Smooth muscle cell (in vitro differentiated cells): ENCODE data around the gene BEAN1. TPM values are rescaled to one million over a fixed set of nuclear protein-coding genes. Genes with fewer than 3 reads are reported as not detected.
"Not testable (repeated sequence)": the region's sequence is repeated elsewhere in the genome, so short reads cannot be mapped to it uniquely, and the experiment has no call there.

Source experiments
- DNase-seq: peaks from one replicate; lab custom pipeline; 2025; ENCODE audit not compliant: unreplicated experiment; lab: John Stamatoyannopoulos, UW
- H2AFZ ChIP-seq: fragments of 200-600 bp; sonication (generic); 2 replicates; pipeline ENCODE4 v1.6.0; 2016; ENCODE audit warnings: antibody characterized with exemption, low read depth, mild to moderate bottlenecking
- H3F3A ChIP-seq: fragments of 200-600 bp; sonication (generic); 2 replicates; pipeline ENCODE4 v1.6.0; 2017; ENCODE audit warnings: antibody characterized with exemption, low read depth
- H3K27ac ChIP-seq: fragments of 200-600 bp; sonication (generic); 2 replicates; pipeline ENCODE4 v1.5.1; 2016; ENCODE audit warnings: low read depth, mild to moderate bottlenecking
- H3K27me3 ChIP-seq: fragments of 200-600 bp; sonication (generic); 2 replicates; pipeline ENCODE4 v1.6.1; 2016; ENCODE audit warnings: low read depth, mild to moderate bottlenecking
- H3K36me3 ChIP-seq: fragments of 200-600 bp; sonication (generic); 2 replicates; pipeline ENCODE4 v1.5.1; 2016; ENCODE audit warnings: low read depth
- H3K4me1 ChIP-seq: fragments of 200-600 bp; sonication (generic); 2 replicates; pipeline ENCODE4 v1.5.1; 2016; ENCODE audit warnings: low read depth
- H3K4me2 ChIP-seq: fragments of 200-600 bp; sonication (generic); 2 replicates; pipeline ENCODE4 v1.6.0; 2016; ENCODE audit warnings: mild to moderate bottlenecking
- H3K4me3 ChIP-seq: fragments of 200-600 bp; sonication (generic); 2 replicates; pipeline ENCODE4 v1.5.1; 2016; ENCODE audit warnings: mild to moderate bottlenecking
- H3K79me2 ChIP-seq: fragments of 200-600 bp; sonication (generic); 2 replicates; pipeline ENCODE4 v1.6.0; 2016; ENCODE audit warnings: low read depth, mild to moderate bottlenecking
- H3K9ac ChIP-seq: fragments of 200-600 bp; sonication (generic); 2 replicates; pipeline ENCODE4 v1.6.0; 2016; ENCODE audit warnings: low read depth
- H3K9me3 ChIP-seq: fragments of 200-600 bp; sonication (generic); replicated peaks from 2 replicates; pipeline ENCODE4 v1.5.1; 2016; ENCODE audit warnings: low read depth
- H4K20me1 ChIP-seq: fragments of 200-600 bp; sonication (generic); 2 replicates; pipeline ENCODE4 v1.6.0; 2016; ENCODE audit warnings: low read depth
- WGBS: methylation state at CpG from one replicate; pipeline ENCODE4 v1.1.7; 2016; ENCODE audit warnings: low lambda C conversion rate; 5-methylcytosine and 5-hydroxymethylcytosine counted together
- polyA plus RNA-seq: library from polyadenylated mRNA; unstranded; fragments of >200 nt; fragmentation: Nextera tagmentation; extraction: Ambion mirVana; gene quantifications from 2 replicates; pipeline ENCODE4 v1.2.1, GENCODE V29; 2016
- total RNA-seq: library from RNA; depleted of rRNA; stranded (reverse); fragments of >200 nt; gene quantifications from 2 replicates; pipeline ENCODE4 v1.2.3, GENCODE V29; 2014
- TF ChIP-seq, protein P1 (sequence below): fragments of 200-600 bp; sonication (generic); IDR thresholded peaks from 2 replicates; pipeline ENCODE4 v1.5.1; 2017; ENCODE audit warnings: borderline replicate concordance, mild to moderate bottlenecking, antibody characterized with exemption; ENCODE audit not compliant: insufficient read depth, poor library complexity, severe bottlenecking

BEAN1 gene
- total and polyA plus RNA-seq, 2 experiments from 2014 or later, result 0.94 to 4.9 TPM

DNA sequence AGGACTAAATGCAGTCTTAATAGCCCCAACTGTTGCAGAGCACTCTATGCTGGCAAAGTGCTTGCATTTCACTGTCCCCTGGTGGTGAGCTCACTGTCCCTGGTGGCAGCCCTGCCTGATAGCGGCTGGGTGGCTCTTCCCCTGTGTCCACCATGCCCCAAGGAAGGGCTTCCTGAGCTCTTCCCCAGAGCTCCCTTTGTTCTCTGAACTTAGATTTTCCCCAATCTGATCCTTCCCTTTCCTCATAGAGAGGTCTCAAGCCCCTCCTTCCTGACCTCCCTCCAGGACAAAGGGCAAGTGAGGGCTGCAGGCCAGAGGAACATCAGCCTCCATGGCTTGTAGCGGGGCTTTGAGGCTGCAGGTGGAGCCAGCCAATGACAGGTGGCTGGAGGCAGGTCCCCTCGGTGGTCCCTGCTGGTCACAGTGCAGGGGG lies 17.0 kb downstream of the BEAN1 start:
- DNase-seq, result no peak
- Histone ChIP-seq H3K9me3 (no peaks in the 10 kb centered on the region), H3F3A (no peaks in the 10 kb centered on the region), H3K4me1 (no peaks in the 10 kb centered on the region), H2AFZ (no peak overlapping the region), H4K20me1 (no peaks in the 10 kb centered on the region), H3K9ac (no peak overlapping the region), H3K4me2 (no peak overlapping the region), H3K79me2 (no peaks in the 10 kb centered on the region), H3K36me3 (no peaks in the 10 kb centered on the region), H3K4me3 (no peak overlapping the region), H3K27ac (no peak overlapping the region), H3K27me3 (peaks cover 15% of the 10 kb centered on the region)
- TF ChIP-seq, protein P1, sequence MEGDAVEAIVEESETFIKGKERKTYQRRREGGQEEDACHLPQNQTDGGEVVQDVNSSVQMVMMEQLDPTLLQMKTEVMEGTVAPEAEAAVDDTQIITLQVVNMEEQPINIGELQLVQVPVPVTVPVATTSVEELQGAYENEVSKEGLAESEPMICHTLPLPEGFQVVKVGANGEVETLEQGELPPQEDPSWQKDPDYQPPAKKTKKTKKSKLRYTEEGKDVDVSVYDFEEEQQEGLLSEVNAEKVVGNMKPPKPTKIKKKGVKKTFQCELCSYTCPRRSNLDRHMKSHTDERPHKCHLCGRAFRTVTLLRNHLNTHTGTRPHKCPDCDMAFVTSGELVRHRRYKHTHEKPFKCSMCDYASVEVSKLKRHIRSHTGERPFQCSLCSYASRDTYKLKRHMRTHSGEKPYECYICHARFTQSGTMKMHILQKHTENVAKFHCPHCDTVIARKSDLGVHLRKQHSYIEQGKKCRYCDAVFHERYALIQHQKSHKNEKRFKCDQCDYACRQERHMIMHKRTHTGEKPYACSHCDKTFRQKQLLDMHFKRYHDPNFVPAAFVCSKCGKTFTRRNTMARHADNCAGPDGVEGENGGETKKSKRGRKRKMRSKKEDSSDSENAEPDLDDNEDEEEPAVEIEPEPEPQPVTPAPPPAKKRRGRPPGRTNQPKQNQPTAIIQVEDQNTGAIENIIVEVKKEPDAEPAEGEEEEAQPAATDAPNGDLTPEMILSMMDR, result no peak
- 69% methylated on average over 3 of the region's 3 CpGs for WGBS

DNA sequence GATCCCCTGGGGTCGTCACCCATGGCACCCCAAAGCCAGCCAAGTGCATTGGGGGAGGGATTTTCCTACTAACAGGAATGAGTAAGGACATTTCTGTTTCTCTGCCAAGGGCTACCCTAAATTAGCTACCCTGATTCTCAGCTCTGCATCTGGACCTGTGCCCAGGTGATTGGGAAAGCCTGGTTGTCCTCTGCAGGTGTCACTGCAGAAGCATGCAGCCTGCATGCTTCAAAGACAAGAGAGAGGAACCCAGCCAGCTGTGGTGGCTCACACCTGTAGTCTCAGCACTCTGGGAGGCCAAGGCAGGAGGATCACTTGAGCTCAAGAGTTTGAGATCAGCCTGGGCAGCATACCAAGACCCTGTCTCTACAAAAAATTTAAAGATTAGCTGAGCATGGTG lies 19.6 kb downstream of the BEAN1 start:
- H3K9me3 ChIP-seq, result no peaks in the 10 kb centered on the region
- H3K79me2 ChIP-seq, result no peaks in the 10 kb centered on the region
- no peak overlapping the region for H3K4me3 ChIP-seq
- H3K36me3 ChIP-seq, result no peaks in the 10 kb centered on the region
- peaks cover 10% of the 10 kb centered on the region for H3K27me3 ChIP-seq
- DNase-seq, result no peak
- no peak overlapping the region for H3K4me2 ChIP-seq
- no peaks in the 10 kb centered on the region for H4K20me1 ChIP-seq
- no peaks in the 10 kb centered on the region for H3F3A ChIP-seq
- H2AFZ ChIP-seq, result no peak overlapping the region
- H3K9ac ChIP-seq, result no peak overlapping the region
- H3K27ac ChIP-seq, result no peak overlapping the region
- WGBS, result 88% methylated on average over 1 of the region's 1 CpG
- no peaks in the 10 kb centered on the region for H3K4me1 ChIP-seq
- TF ChIP-seq, protein P1, result no peak

DNA sequence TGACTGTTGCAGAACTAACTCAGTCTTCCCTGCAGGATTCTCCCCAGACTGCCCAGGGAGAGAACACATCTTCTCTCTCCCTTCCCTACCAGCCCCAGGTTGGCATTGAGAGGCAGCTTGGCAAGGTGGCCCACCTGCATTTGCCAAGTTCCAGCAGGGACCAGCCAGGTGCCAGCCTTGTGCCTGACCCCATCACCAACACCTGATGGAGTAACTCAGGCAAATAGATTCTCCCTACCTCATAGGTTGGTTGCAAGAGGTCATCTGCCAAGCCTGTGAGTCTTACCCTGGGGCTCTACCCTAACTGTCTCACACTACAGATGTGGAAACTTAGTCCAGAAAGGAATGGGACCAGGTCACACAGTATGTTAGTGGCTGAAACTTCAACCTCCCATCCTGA lies 20.4 kb downstream of the BEAN1 start:
- no peak overlapping the region for H3K4me3 ChIP-seq
- H3K27me3 ChIP-seq, result peaks cover 8% of the 10 kb centered on the region
- H3K4me1 ChIP-seq, result no peaks in the 10 kb centered on the region
- H3K4me2 ChIP-seq, result no peak overlapping the region
- no peaks in the 10 kb centered on the region for H3K36me3 ChIP-seq
- no peak for DNase-seq
- no peaks in the 10 kb centered on the region for H3K79me2 ChIP-seq
- TF ChIP-seq, protein P1, result no peak
- H3K9ac ChIP-seq, result no peak overlapping the region
- H3K27ac ChIP-seq, result no peak overlapping the region
- H3K9me3 ChIP-seq, result no peaks in the 10 kb centered on the region
- no peaks in the 10 kb centered on the region for H3F3A ChIP-seq
- H2AFZ ChIP-seq, result no peak overlapping the region
- no peaks in the 10 kb centered on the region for H4K20me1 ChIP-seq

DNA sequence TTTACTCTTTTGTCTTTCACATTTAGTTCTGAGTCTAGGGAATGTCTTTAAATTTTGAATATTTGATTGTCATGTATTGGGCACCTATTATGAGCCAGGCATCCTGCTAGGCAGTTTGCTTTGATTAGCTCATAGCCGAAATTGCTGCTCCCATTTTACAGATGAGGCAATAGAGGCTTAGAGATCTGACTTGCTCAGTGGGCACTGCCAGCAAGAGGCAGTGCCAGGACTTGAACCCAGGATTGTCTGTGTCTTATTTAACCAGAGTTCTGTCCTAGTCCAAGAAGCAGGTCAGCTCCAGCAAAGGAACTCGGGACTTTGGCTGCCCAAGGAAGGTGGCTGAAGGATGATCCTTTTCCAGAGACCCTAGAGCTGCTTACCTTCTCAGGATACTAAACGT lies 24.5 kb downstream of the BEAN1 start:
- TF ChIP-seq, protein P1, result no peak
- no peaks in the 10 kb centered on the region for H3K79me2 ChIP-seq
- no peak overlapping the region for H3K4me3 ChIP-seq
- H3K4me2 ChIP-seq, result no peak overlapping the region
- 91% methylated on average over 3 of the region's 3 CpGs for WGBS
- H3K27ac ChIP-seq, result no peak overlapping the region
- H3K9me3 ChIP-seq, result no peaks in the 10 kb centered on the region
- H3F3A ChIP-seq, result no peaks in the 10 kb centered on the region
- H3K9ac ChIP-seq, result no peak overlapping the region
- H3K36me3 ChIP-seq, result no peaks in the 10 kb centered on the region
- no peak for DNase-seq
- no peak overlapping the region for H2AFZ ChIP-seq
- H3K27me3 ChIP-seq, result peaks cover 8% of the 10 kb centered on the region
- no peaks in the 10 kb centered on the region for H3K4me1 ChIP-seq
- no peaks in the 10 kb centered on the region for H4K20me1 ChIP-seq

DNA sequence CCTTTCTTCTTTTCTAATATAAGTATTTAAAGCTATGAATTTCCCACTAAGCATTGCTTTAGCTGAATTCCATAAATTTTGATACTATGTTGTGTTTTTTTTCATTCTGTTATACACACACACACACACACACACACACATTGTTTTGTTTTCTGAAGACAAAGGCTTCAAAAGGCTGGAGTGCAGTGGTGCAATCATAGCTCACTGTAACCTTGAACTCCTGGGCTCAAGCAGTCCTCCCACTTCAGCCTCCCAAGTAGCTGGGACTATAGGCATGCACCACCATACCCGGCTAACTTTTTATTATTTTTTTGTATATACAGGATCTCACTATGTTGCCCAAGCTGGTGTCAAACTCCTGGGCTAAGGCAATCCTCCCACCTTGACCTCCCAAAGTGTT lies 26.1 kb downstream of the BEAN1 start:
- not testable (repeated sequence) for H3K9ac ChIP-seq, H3K27ac ChIP-seq, H4K20me1 ChIP-seq, H3K4me3 ChIP-seq, H3K36me3 ChIP-seq, H3K27me3 ChIP-seq, DNase-seq, H3K4me1 ChIP-seq, H3F3A ChIP-seq, H3K4me2 ChIP-seq, H2AFZ ChIP-seq, H3K9me3 ChIP-seq, H3K79me2 ChIP-seq
- WGBS, result 90% methylated on average over 1 of the region's 1 CpG
